K562 (cell line): Measurements from ENCODE around the gene CUL9. TPM values are rescaled to one million over a fixed set of nuclear protein-coding genes. Genes with fewer than 3 reads are reported as not detected.

ENCODE experiments used
- ATAC-seq: fragments of 200-7000 bp; cut with Tn5 transposase; 3 replicates; pipeline ENCODE4 v1.9.1; 2020; ENCODE audit warnings: moderate library complexity
- BruUV-seq: library from RNA; stranded (reverse); fragments of 400-500 nt; replicated peaks from 2 replicates; lab custom pipeline; 2021; lab: Mats Ljungman, UMichigan
- CTCF ChIA-PET: fragments of 300-600 bp; formaldehyde crosslinking; extraction: SDS; loops from one replicate; lab custom pipeline; 2021; ENCODE audit warnings: low intra/inter-chr PET ratio; lab: Yijun Ruan, JAX
- POLR2A ChIA-PET: fragments of 300-600, 350-650 bp; sonication (Branson Sonifier 250); formaldehyde crosslinking; extraction: SDS; loops from one replicate; lab custom pipeline; 2021; ENCODE audit warnings: antibody characterized with exemption, inconsistent platforms; lab: Yijun Ruan, JAX
- DNase-seq, 4 experiments: peaks; one replicate each; pipeline versions ENCODE4 v3.0.0 to v3.0.0-alpha.2; 2011 to 2018; ENCODE audit warnings: low spot score in 3 of 4, mixed read lengths in 3 of 4; ENCODE audit errors: extremely low read depth in 1 of 4
- FAIRE-seq: peaks from 2 replicates; lab custom pipeline; 2011; peaks lifted over from hg19 to GRCh38; lab: Jason Lieb, UNC
- H2AFZ ChIP-seq: 2 replicates; pipeline ENCODE4 v1.6.0; 2011; ENCODE audit warnings: low read depth, low read length, control low read depth, inconsistent platforms
- H3K27ac ChIP-seq: fragments of 200-600 bp; 3 replicates; pipeline ENCODE4 v1.8.0; 2011; ENCODE audit warnings: low read depth, mild to moderate bottlenecking, control low read depth, inconsistent platforms, low read length, moderate library complexity, mixed read lengths; ENCODE audit errors: extremely low read depth
- H3K27me3 ChIP-seq, 2 experiments: fragments of 300-600 bp in 1 of 2; 2 replicates in 1 of 2; 3 replicates in 1 of 2; pipeline versions ENCODE4 v1.6.0 to v1.8.0; 2011; ENCODE audit warnings: inconsistent platforms in 2 of 2, low read length in 2 of 2, mild to moderate bottlenecking in 1 of 2, mixed read lengths in 1 of 2, moderate library complexity in 1 of 2; ENCODE audit not compliant: control insufficient read depth in 2 of 2, insufficient read depth in 2 of 2
- H3K36me3 ChIP-seq: fragments of 300-600 bp; 3 replicates; pipeline ENCODE4 v1.8.0; 2011; ENCODE audit warnings: mild to moderate bottlenecking, low read length, inconsistent platforms; ENCODE audit not compliant: control insufficient read depth, insufficient read depth
- H3K4me1 ChIP-seq, 2 experiments: fragments of 200-600 bp in 1 of 2; replicated peaks in 1 of 2; 2 replicates in 1 of 2; 3 replicates in 1 of 2; pipeline versions ENCODE4 v1.5.1 to v1.8.0; 2011; ENCODE audit warnings: inconsistent platforms in 2 of 2, low read length in 2 of 2, mild to moderate bottlenecking in 1 of 2, mixed read lengths in 1 of 2, moderate library complexity in 1 of 2; ENCODE audit not compliant: control insufficient read depth in 2 of 2, insufficient read depth in 2 of 2
- H3K4me2 ChIP-seq: 2 replicates; pipeline ENCODE4 v1.6.1; 2011; ENCODE audit warnings: low read length, control low read depth, inconsistent platforms, mixed read lengths; ENCODE audit not compliant: insufficient read depth
- H3K4me3 ChIP-seq: fragments of 200-600 bp; sonication (generic), shearing (Covaris generic); 2 replicates; pipeline ENCODE4 v1.5.1; 2016; ENCODE audit warnings: control low read depth, inconsistent platforms
- H3K79me2 ChIP-seq: fragments of 200-600 bp; 3 replicates; pipeline ENCODE4 v1.8.0; 2011; ENCODE audit warnings: low read length, inconsistent platforms; ENCODE audit not compliant: control insufficient read depth, insufficient read depth
- H3K9ac ChIP-seq, 2 experiments: 2 replicates each; pipeline versions ENCODE4 v1.6.0 to v1.6.1; 2011; ENCODE audit warnings: low read depth in 2 of 2, low read length in 2 of 2, control low read depth in 1 of 2, inconsistent platforms in 1 of 2, mild to moderate bottlenecking in 1 of 2, mixed read lengths in 1 of 2; ENCODE audit not compliant: insufficient read depth in 1 of 2
- H3K9me1 ChIP-seq: one replicate; pipeline ENCODE4 v1.6.0; 2011; ENCODE audit warnings: inconsistent platforms, mild to moderate bottlenecking, low read length, moderate library complexity; ENCODE audit not compliant: control insufficient read depth, insufficient read depth
- H3K9me3 ChIP-seq: replicated peaks from 2 replicates; pipeline ENCODE4 v1.5.1; 2011; ENCODE audit warnings: low read depth, low read length, inconsistent platforms; ENCODE audit not compliant: control insufficient read depth, insufficient read depth
- H4K20me1 ChIP-seq: replicated peaks from 2 replicates; pipeline ENCODE4 v1.6.1; 2011; ENCODE audit warnings: low read length, inconsistent platforms, mixed read lengths; ENCODE audit not compliant: control insufficient read depth, insufficient read depth
- CEBPG ChIP-seq, 3 experiments: fragments of 200-800 bp in 1 of 3; sonication (Bioruptor generic) in 1 of 3; sonication (generic) in 1 of 3; formaldehyde crosslinking in 1 of 3; IDR thresholded peaks in 2 of 3; conservative IDR thresholded peaks in 1 of 3; 2 replicates each; pipeline versions ENCODE4 v1.6.1 to v1.8.0; 2016 to 2022; ENCODE audit warnings: missing compliant biosample characterization in 2 of 3, missing genetic modification characterization in 2 of 3, mild to moderate bottlenecking in 1 of 3, missing genetic modification reagents in 1 of 3
- GABPA ChIP-seq: fragments of 200-800 bp; sonication (Bioruptor generic); conservative IDR thresholded peaks from 2 replicates; pipeline ENCODE4 v1.6.1; 2016; ENCODE audit warnings: low read depth, missing genetic modification characterization, missing compliant biosample characterization
- HIVEP1 ChIP-seq: fragments of 250-450 bp; sonication (Bioruptor Pico); IDR thresholded peaks from 2 replicates; pipeline ENCODE4 v1.4.0; 2020; ENCODE audit warnings: mild to moderate bottlenecking
- HSF4 ChIP-seq: fragments of 250-450 bp; sonication (Bioruptor Pico); IDR thresholded peaks from 2 replicates; pipeline ENCODE4 v2.1.2; 2022; ENCODE audit warnings: mild to moderate bottlenecking, moderate library complexity, borderline replicate concordance
- RHOXF2B ChIP-seq: fragments of 250-450 bp; sonication (Bioruptor Pico); conservative IDR thresholded peaks from 2 replicates; pipeline ENCODE4 v1.5.1; 2021
- TAF15 ChIP-seq: fragments of 200-400 bp; formaldehyde crosslinking; IDR thresholded peaks from 2 replicates; pipeline ENCODE4 v1.6.1; 2017; ENCODE audit warnings: mild to moderate bottlenecking, low read depth, low read length, moderate library complexity
- ZNF124 ChIP-seq: sonication (generic); formaldehyde crosslinking; IDR thresholded peaks from 2 replicates; pipeline ENCODE4 v1.8.1; 2022; ENCODE audit warnings: missing genetic modification reagents
- ZNF76 ChIP-seq: fragments of 250-450 bp; sonication (Bioruptor Pico); IDR thresholded peaks from 2 replicates; pipeline ENCODE4 v1.4.0; 2020; ENCODE audit warnings: mild to moderate bottlenecking, moderate library complexity, borderline replicate concordance
- WGBS: fragments of 100-300 bp; shearing (Covaris generic); methylation state at CpG from one replicate; pipeline ENCODE4 v1.1.6; 2016; ENCODE audit warnings: low coverage, mixed read lengths; ENCODE audit not compliant: insufficient coverage; ENCODE audit errors: missing lambda C conversion rate; 5-methylcytosine and 5-hydroxymethylcytosine counted together
- in situ Hi-C: fragments of 300-500 bp; cut with MboI; formaldehyde crosslinking; loops from 4 replicates; pipeline ENCODE4 v1.15.0; 2018; ENCODE audit warnings: inconsistent platforms, mixed read lengths
- intact Hi-C: fragments of 100-400 bp; cut with micrococcal nuclease; formaldehyde crosslinking; loops from 2 replicates; pipeline ENCODE4 v1.14.2; 2022
- polyA plus RNA-seq, 8 experiments: library from polyadenylated mRNA; depleted of rRNA in 4 of 8; stranded (reverse) in 5 of 8; unstranded in 3 of 8; fragments of >200 nt; fragmentation: Nextera tagmentation in 2 of 8; fragmentation: Illumina TruSeq in 1 of 8; extraction: Ambion mirVana in 2 of 8; extraction: Trizol in 1 of 8; gene quantifications; 2 replicates each; pipeline versions ENCODE4 v1.2.1 to v1.2.3, GENCODE V29; 2011 to 2014; ENCODE audit warnings: inconsistent platforms in 1 of 8, missing spikeins in 1 of 8
- total RNA-seq, 7 experiments: library from RNA; depleted of rRNA in 6 of 7; stranded (reverse); fragments of >200 nt in 6 of 7; fragmentation: Illumina TruSeq in 2 of 7; extraction: Trizol in 2 of 7; gene quantifications; 2 replicates each; pipeline versions ENCODE4 v1.2.1 to v1.2.3, GENCODE V29; 2011 to 2021; ENCODE audit warnings: low replicate concordance in 1 of 7
- TF ChIP-seq, protein P1 (sequence below): fragments of 450-650 bp; IDR thresholded peaks from 2 replicates; pipeline ENCODE4 v1.7.1; 2018; ENCODE audit warnings: mild to moderate bottlenecking, low read depth; ENCODE audit not compliant: partially characterized antibody
- TF ChIP-seq, protein P2 (sequence below): sonication (generic); formaldehyde crosslinking; IDR thresholded peaks from 2 replicates; pipeline ENCODE4 v1.4.0; 2020; ENCODE audit warnings: mild to moderate bottlenecking, missing genetic modification reagents
- TF ChIP-seq, protein P3 (sequence below): sonication (generic); formaldehyde crosslinking; IDR thresholded peaks from 2 replicates; pipeline ENCODE4 v1.8.1; 2023; ENCODE audit warnings: mild to moderate bottlenecking, missing genetic modification reagents
- TF ChIP-seq, protein P4 (sequence below), 2 experiments: IDR thresholded peaks; 2 replicates each; pipeline ENCODE4 v1.6.1; 2012; ENCODE audit warnings: improper control_type of control experiment in 2 of 2, low read depth in 2 of 2, low read length in 2 of 2, borderline replicate concordance in 1 of 2

Gene CUL9
- total and polyA plus RNA-seq, 9 of the 15 experiments (the other 6 are each of a cell fraction or from before 2014, with no cell fraction given): 0.50 to 20.7 (median 6.6) TPM

DNA sequence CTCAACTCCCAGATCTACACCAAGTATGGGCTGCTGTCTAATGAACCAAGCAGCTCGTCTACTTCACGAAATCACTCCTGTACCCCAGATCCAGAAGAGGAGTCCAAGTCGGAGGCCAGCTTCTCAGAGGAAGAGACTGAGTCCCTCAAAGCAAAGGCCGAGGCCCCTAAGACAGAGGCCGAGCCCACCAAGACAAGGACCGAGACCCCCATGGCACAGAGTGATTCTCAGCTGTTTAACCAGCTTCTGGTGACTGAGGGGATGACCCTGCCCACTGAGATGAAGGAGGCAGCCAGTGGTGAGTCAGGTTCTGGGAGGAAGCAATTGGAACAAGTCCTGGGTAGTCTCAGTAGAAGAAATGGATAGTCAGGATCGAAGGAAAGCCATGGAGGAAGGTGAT lies 5.8 kb downstream of the CUL9 start:
- in situ Hi-C loops (no loop called here), intact Hi-C loops (no loop called here)
- FAIRE-seq (no peak), DNase-seq (no peak), ATAC-seq (no peak)
- ChIA-PET CTCF (no interaction called here), POLR2A (interaction anchor here (1.0 kb wide), 1 partner anchor 10 kb away, joined by 3 read pairs; no protein-coding TSS in a partner anchor)
- BruUV-seq: no TSS peak
- Histone ChIP-seq H2AFZ (no peak overlapping the region), H3K9me3 (no peaks in the 10 kb centered on the region), H3K4me2 (no peak overlapping the region), H3K4me3 (no peak overlapping the region), H3K9me1 (no peaks in the 10 kb centered on the region), H3K9ac (no peak overlapping the region), H3K27me3 (no peaks in the 10 kb centered on the region), H3K36me3 (peaks cover 46% of the 10 kb centered on the region), H4K20me1 (no peaks in the 10 kb centered on the region), H3K79me2 (peaks cover 15% of the 10 kb centered on the region; the same call in 2 of the 3 replicates), H3K27ac (no peak overlapping the region), H3K4me1 (peaks cover 18 to 27% of the 10 kb centered on the region in 2 experiments)
- 87% methylated on average over 7 of the region's 7 CpGs for WGBS
- no peak for TF ChIP-seq HSF4 (CRISPR knock-in tag)
- TF ChIP-seq, protein P1, sequence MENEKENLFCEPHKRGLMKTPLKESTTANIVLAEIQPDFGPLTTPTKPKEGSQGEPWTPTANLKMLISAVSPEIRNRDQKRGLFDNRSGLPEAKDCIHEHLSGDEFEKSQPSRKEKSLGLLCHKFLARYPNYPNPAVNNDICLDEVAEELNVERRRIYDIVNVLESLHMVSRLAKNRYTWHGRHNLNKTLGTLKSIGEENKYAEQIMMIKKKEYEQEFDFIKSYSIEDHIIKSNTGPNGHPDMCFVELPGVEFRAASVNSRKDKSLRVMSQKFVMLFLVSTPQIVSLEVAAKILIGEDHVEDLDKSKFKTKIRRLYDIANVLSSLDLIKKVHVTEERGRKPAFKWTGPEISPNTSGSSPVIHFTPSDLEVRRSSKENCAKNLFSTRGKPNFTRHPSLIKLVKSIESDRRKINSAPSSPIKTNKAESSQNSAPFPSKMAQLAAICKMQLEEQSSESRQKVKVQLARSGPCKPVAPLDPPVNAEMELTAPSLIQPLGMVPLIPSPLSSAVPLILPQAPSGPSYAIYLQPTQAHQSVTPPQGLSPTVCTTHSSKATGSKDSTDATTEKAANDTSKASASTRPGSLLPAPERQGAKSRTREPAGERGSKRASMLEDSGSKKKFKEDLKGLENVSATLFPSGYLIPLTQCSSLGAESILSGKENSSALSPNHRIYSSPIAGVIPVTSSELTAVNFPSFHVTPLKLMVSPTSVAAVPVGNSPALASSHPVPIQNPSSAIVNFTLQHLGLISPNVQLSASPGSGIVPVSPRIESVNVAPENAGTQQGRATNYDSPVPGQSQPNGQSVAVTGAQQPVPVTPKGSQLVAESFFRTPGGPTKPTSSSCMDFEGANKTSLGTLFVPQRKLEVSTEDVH: no peak
- TF ChIP-seq HIVEP1 (CRISPR knock-in tag): no peak
- TF ChIP-seq GABPA (tag): no peak
- no peak for TF ChIP-seq ZNF76 (CRISPR knock-in tag)
- TF ChIP-seq, protein P2, sequence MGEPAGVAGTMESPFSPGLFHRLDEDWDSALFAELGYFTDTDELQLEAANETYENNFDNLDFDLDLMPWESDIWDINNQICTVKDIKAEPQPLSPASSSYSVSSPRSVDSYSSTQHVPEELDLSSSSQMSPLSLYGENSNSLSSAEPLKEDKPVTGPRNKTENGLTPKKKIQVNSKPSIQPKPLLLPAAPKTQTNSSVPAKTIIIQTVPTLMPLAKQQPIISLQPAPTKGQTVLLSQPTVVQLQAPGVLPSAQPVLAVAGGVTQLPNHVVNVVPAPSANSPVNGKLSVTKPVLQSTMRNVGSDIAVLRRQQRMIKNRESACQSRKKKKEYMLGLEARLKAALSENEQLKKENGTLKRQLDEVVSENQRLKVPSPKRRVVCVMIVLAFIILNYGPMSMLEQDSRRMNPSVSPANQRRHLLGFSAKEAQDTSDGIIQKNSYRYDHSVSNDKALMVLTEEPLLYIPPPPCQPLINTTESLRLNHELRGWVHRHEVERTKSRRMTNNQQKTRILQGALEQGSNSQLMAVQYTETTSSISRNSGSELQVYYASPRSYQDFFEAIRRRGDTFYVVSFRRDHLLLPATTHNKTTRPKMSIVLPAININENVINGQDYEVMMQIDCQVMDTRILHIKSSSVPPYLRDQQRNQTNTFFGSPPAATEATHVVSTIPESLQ: no peak
- TF ChIP-seq, protein P3, sequence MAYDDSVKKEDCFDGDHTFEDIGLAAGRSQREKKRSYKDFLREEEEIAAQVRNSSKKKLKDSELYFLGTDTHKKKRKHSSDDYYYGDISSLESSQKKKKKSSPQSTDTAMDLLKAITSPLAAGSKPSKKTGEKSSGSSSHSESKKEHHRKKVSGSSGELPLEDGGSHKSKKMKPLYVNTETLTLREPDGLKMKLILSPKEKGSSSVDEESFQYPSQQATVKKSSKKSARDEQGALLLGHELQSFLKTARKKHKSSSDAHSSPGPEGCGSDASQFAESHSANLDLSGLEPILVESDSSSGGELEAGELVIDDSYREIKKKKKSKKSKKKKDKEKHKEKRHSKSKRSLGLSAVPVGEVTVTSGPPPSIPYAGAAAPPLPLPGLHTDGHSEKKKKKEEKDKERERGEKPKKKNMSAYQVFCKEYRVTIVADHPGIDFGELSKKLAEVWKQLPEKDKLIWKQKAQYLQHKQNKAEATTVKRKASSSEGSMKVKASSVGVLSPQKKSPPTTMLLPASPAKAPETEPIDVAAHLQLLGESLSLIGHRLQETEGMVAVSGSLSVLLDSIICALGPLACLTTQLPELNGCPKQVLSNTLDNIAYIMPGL: no peak
- TF ChIP-seq TAF15: no peak
- TF ChIP-seq CEBPG (CRISPR knock-in tag; IDR thresholded peaks at IDR 0.05): no peak
- TF ChIP-seq CEBPG (tag; conservative IDR thresholded peaks at IDR 0.05 in 1 of 2, IDR thresholded peaks at IDR 0.05 in 1 of 2): no peak
- TF ChIP-seq, protein P4, sequence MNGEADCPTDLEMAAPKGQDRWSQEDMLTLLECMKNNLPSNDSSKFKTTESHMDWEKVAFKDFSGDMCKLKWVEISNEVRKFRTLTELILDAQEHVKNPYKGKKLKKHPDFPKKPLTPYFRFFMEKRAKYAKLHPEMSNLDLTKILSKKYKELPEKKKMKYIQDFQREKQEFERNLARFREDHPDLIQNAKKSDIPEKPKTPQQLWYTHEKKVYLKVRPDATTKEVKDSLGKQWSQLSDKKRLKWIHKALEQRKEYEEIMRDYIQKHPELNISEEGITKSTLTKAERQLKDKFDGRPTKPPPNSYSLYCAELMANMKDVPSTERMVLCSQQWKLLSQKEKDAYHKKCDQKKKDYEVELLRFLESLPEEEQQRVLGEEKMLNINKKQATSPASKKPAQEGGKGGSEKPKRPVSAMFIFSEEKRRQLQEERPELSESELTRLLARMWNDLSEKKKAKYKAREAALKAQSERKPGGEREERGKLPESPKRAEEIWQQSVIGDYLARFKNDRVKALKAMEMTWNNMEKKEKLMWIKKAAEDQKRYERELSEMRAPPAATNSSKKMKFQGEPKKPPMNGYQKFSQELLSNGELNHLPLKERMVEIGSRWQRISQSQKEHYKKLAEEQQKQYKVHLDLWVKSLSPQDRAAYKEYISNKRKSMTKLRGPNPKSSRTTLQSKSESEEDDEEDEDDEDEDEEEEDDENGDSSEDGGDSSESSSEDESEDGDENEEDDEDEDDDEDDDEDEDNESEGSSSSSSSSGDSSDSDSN (IDR thresholded peaks at IDR 0.05; ENCODE audit: borderline replicate concordance in 1 of 2, low read depth in 2 of 2, low read length in 2 of 2): no peak
- TF ChIP-seq RHOXF2B (CRISPR knock-in tag): no peak
- TF ChIP-seq ZNF124: no peak
